NT2/D1 (cell line): Measurements from ENCODE around the gene SLC25A36.

ENCODE experiments used
- SUZ12 ChIP-seq: IDR thresholded peaks from 2 replicates; pipeline ENCODE4 v1.6.1; 2011; ENCODE audit not compliant: insufficient read length, insufficient read depth; ENCODE audit errors: extremely low read depth
- YY1 ChIP-seq: IDR thresholded peaks from 2 replicates; pipeline ENCODE4 v1.6.1; 2011; ENCODE audit not compliant: insufficient read length, insufficient read depth

DNA sequence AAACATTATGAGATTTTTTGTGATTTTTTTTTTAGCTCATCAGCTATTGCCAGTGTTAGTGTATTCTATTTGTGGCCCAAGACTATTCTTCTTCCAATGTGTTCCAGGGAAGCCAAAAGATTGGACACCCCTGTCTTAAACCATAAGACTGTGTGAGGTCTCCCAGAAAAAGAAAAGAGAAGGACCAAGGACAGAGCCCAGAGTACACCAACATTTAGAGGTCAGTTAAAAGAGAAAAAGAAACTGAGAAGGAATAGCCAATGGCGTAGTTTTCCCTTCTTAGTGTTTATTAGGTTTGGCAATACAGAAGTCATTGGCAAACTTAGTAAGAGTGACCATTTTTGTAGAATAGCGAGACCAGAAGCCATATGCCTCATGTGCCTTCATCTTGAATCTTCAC, 36.1 kb upstream of the SLC25A36 start:
- no peak for TF ChIP-seq SUZ12
- TF ChIP-seq YY1 = no peak
